ENCODE results near the gene HAX1.
"Not testable (repeated sequence)": the region's sequence is repeated elsewhere in the genome, so short reads cannot be mapped to it uniquely, and the experiment has no call there.

Gene HAX1

DNA sequence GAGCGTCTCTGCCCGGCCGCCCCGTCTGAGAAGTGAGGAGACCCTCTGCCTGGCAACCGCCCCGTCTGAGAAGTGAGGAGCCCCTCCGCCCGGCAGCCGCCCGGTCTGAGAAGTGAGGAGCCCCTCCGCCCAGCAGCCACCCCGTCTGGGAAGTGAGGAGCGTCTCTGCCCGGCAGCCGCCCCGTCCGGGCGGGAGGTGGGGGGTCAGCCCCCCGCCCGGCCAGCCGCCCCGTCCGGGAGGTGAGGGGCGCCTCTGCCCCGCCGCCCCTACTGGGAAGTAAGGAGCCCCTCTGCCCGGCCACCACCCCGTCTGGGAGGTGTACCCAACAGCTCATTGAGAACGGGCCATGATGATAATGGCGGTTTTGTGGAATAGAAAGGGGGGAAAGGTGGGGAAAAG, 15.2 kb downstream of the HAX1 start:
- not testable (repeated sequence) for DNase-seq (ENCODE audit: low read depth)

DNA sequence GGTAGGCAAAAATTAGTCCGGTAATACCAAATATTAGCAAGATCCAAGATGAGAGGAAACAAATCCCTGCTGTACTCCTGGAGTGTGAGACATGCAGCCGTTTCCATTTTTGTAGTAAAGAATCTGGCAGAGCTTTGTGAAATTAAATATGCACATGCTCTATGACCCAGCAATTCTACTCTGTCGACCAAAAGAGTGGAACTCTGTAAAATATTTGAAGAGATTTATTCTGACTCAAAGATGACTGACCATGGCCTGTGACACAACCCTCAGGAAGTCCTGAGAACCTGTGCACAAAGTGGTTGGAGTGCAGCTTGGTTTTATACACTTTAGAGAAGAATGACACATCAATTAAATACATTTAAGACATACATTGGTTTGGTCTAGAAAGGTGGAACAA, 16.2 kb downstream of the HAX1 start:
- DNase-seq (ENCODE audit: low read depth): no peak

DNA sequence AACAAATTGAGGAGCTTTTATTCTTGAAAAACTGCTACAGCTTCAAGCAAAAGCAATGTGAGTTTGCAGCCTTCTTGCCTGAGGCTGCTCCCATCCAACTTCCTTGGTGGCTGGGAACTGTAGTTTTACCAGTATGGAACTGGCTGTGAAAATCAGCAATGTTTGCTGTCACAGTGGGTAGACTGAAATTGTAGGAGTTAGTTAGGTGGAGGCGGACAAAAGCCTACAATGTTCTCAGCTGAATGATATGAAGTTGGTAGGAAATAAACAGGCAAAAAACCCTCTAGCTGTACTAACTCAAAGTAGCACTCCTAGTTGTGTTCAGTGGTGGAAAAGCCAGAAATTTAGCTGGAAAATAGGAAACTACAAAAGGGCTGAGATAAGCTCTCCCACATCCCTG, 18.5 kb downstream of the HAX1 start:
- DNase-seq (ENCODE audit: low read depth): no peak

DNA sequence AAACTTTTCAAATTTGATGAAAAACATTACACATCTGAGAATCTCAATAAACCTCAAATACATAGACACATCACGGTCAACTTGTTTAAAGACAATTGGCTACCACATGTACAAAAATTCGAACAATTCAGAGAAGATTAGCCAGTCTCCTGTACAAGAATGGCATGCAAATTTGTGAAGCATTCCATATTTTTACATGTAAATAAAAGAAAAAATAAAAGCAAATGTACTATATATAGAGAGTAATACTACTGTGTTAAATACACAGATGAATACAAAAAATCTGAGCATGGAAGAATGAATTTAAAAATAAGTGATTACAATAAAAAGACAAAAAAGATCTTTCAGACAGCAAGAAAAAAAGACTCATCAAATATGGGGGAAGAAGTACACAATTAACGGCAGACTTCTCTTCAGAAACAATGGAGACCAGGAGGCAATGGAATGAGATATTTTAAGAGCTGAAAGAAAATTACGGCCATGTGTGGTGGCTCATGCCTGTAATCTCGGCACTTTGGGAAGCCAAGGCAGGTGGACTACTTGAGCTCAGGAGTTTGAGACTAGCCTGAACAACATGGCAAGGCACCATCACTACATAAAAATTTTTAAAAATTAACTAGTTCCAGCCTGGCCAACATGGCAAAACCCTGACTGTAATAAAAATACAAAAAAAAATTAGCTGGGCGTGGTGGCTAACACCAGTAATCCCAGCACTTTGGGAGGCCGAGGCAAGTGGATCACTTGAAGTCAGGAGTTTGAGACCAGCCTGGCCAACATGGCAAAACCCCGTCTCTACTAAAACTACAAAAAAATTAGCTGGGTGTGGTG, 23.2 kb downstream of the HAX1 start:
- DNase-seq (ENCODE audit: low read depth): no peak

GRCh38 chr1:154301582-154301981, 29.2 kb downstream of the HAX1 start:
- no peak for DNase-seq (ENCODE audit: low read depth)

DNA sequence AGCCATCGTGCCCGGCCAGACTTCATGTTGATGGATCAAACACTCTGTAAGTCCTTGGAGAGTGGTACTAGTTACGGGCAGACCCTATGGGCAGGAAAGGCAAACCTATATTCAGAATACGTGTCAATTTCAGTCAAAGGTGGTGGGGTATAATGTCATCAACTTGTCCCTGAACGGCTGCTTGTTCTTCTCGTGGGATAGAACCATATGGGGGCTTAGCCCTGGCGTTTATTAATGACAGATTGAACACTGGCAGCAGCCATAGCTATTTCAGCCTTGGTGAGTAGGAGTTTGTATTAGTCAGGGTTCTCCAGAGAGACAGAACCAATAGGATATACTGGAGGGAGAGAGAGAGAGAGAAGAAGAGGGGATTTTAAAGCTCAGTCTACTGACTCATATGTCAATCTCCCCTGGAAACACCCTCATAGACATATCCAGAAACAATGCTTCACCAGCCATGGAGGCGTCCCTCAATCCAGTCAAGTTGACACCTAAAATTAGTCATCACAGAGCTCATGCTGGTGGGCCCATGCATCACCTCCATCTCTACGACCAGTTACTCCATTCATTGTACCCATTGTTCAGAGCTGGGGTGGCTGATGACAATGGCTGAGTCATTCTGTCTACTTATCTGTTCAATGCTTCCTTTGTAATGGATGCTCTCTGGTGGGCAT, 32.4 kb downstream of the HAX1 start:
- DNase-seq (ENCODE audit: low read depth): no peak

DNA sequence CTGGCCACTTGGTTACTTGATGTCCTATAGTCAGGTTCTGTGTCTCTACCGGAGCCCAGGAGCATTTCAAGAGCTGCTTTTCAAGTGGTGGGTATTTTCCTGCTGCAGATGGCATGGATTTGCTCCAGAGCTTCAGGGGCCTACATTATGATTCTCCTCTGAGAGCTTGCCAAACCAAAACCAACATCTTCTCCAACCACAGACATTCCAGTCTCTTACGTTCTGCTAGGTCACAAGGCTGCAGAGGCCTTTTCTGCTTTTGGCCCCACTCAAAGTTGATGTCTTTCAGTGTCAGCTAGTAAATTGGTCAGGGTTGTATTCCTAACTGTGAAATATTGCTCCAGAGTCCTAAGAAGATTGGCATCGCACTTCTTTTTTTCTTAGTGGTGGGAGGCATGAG, 33.7 kb downstream of the HAX1 start:
- DNase-seq (ENCODE audit: low read depth): no peak

DNA sequence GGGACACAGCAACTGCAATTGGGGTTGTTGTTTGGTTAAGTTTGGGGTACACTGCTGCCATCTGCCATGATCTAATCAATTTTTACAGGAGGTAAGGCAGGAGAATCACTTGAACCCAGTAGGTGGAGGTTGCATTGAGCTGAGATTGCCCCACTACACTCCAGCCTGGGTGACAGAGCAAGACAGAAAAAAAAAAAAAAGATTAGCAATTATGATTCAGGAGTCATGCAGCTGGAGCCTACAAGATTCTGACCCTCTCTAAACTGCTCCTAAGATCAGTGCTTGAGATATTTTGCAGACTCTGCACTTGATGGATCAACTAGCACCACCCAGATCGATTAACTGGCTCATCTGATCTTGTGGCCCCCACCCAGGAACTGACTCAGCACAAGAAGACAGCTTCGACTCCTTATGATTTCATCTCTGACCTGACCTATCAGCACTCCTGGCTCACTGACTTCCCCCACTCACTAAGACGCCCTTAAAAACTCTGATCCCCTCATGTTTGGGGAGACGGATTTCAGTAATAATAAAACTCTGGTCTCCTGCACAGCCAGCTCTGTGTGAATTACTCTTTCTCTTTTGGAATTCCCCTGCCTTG, 35.3 kb downstream of the HAX1 start:
- DNase-seq (ENCODE audit: low read depth): not testable (repeated sequence)

GRCh38 chr1:154309136-154309535, 36.7 kb downstream of the HAX1 start:
- DNase-seq (ENCODE audit: low read depth): not testable (repeated sequence)

DNA sequence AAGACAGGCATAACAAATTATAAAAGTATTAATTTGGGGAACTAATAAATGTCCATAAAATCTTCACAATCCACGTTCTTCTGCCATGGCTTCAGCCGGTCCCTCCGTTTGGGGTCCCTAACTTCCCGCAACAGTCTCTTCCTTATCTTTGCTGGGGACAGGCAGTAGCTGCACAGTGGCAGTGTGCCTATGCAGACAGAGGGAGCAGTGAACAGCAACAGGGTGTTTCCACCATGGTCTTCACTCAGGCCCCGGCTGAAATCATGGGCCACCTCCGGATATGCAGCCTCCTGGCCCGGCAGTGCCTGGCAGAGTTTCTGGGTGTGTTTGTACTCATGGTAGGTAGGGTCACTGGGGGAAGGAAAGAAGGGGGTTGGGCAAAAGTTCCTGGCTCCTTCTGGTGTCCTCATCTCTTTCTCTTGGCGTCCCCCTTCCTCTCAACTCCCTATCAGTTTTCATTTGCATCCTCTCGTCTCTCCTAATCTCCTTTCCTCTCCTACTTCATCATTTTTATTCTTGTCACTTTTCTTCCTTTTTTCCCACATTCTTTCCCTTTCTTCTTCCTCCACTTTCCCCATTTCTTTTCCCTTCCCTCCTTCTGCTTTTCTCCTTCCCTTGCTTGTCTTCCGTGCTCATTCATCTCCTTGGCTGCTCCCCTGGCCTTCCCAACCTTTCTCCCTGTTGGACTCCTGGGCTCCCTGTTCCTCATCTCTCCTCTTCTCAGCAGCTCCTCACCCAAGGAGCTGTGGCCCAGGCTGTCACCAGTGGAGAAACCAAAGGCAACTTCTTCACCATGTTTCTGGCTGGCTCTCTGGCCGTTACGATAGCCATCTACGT, 40.0 kb downstream of the HAX1 start:
- DNase-seq (ENCODE audit: low read depth): not testable (repeated sequence)

DNA sequence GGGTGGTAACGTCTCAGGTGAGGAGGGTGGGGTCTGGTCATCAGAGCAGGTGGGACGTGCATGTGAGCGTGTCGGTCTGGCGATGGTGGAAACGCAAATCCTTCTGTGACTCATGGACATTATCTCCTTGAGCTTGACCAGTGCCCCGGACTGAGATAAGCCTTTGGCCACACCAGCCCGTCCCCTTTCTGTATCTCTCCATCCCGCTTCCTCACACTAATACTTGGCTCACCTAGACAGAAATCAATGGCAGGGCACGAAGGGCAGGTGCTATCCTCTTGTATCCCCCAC, 40.6 kb downstream of the HAX1 start:
- DNase-seq (ENCODE audit: low read depth): no peak

GRCh38 chr1:154314226-154314625, 41.8 kb downstream of the HAX1 start:
- not testable (repeated sequence) for DNase-seq (ENCODE audit: low read depth)

- DNase-seq (ENCODE audit: low read depth): no peak
These were observed 44.3 kb downstream of the HAX1 start for GRCh38 chr1:154316704-154317103.

- DNase-seq (ENCODE audit: low read depth): no peak
These were observed 46.0 kb downstream of the HAX1 start for GRCh38 chr1:154318386-154318785.

DNA sequence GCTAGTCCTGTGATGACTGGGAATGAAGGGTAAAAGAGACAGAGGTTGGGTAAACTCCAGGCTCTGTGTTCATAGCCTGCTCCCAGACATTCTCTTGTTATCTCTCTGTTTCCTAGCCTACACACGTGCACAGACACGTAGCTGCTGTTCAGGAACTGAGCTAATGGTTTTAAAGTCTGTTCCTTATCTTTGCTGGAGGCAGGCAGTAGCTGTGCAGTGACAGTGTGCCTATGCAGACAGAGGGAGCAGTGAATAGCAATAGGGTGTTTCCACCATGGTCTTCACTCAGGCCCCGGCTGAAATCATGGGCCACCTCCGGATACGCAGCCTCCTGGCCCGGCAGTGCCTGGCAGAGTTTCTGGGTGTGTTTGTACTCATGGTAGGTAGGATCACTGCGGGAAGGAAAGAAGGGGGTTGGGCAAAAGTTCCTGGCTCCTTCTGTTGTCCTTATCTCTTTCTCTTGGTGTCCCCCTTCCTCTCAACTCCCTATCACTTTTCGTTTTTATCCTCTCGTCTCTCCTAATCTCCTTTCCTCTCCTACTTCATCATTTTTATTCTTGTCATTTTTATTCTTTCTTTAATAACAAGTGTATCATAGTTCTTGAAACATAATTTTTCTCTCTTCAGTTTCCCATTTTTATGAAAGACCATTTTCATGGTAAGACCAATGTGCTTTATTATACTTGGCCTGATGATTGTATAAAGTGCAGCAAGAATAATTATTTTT, 48.6 kb downstream of the HAX1 start, which contains the start of gene AQP10:
AQP10 (plus strand) TSS at position 212 of the 727 bp plus-strand sequence; CDS start at position 275, 63 bp downstream.
- no peak for DNase-seq (ENCODE audit: low read depth)

DNA sequence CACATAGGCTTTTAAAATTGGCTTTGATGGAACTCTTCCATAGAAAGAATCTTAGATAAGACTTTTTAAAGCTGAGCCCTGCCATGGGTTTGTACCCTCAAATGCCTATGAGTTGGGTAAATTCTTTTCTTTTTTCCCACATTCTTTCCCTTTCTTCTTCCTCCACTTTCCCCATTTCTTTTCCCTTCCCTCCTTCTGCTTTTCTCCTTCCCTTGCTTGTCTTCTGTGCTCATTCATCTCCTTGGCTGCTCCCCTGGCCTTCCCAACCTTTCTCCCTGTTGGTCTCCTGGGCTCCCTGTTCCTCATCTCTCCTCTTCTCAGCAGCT, 49.1 kb downstream of the HAX1 start:
- DNase-seq (ENCODE audit: low read depth): not testable (repeated sequence)

DNA sequence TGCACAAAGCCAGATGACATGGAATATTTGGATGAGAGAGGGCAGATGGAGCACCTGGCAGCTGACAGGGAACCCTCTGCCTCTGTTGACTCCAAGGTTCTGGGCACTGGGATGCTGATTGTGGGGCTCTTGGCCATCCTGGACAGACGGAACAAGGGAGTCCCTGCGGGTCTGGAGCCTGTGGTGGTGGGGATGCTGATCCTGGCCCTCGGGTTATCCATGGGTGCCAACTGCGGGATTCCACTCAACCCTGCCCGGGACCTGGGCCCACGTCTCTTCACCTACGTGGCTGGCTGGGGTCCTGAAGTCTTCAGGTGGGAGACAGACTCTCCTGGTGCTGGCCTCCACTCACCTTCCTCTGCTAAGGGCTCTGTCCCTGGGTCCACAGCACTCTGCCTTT, 51.1 kb downstream of the HAX1 start:
- DNase-seq (ENCODE audit: low read depth): no peak

- no peak for DNase-seq (ENCODE audit: low read depth)
These were observed 51.8 kb downstream of the HAX1 start for GRCh38 chr1:154324241-154324640.

DNA sequence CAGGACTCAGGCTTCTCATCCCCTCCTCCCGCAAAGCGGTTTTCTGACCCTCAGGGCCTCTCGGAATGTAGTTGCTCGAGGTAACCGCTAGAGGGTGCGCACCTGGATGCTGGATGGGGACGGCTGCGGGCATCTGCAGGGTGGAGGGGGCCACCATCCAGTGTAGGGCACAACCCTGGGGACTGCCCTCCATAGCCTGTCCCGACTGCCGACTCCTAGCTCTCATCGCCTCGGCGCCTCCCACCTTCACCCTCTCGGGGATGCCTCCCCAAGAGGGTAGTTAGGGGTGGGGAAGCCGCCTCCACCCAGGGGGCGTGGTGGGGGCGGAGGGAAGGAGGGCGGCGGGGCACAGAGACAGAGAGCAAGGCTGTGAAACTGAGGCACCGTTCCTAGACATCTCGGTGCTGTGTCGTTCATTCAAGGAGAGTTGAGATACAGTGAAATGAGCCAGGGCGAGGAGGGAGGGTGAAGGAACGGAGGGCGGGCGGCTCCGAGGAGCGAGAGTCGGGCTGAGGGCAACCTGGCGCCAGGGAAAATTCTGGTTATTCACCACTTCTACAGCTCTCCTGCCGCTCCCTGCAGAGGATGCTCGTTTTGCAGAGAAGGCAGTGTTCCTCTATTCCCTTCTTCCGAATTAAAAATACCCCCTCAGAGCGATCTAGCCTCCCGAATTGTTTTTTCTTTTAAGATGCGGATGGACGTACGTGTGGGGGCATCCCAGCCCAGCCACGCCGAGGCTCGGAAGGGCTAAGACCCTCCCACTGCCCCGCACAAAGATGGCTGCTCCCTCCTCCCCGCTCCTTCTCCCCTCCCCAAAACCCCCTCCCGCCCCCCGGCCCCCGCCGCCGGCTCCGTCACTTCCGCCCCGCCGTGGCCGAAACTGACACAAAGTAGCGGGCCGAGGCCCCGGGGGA, 52.5 kb downstream of the HAX1 start, which contains the start of gene ATP8B2:
ATP8B2 (plus strand) TSS at position 857 of the 914 bp plus-strand sequence. CDS start 2,617 bp downstream, outside the sequence.
- peak; percentile 49 for DNase-seq (ENCODE audit: low read depth)
